GM21786 (cell line): Measurements from ENCODE around the gene ADARB2.

Source experiments
- ATAC-seq: cut with Tn5 transposase; IDR thresholded peaks from one replicate; pipeline ENCODE4 v1.9.1; 2021; ENCODE audit not compliant: unreplicated experiment

ADARB2 gene

GRCh38 chr10:1573981-1574380 is 163.3 kb downstream of the ADARB2 start:
- no peak for ATAC-seq

- ATAC-seq: no peak
Observed at GRCh38 chr10:1573334-1573969, 163.9 kb downstream of the ADARB2 start.

- no peak for ATAC-seq
Observed at GRCh38 chr10:1572519-1573333, 164.6 kb downstream of the ADARB2 start.

- ATAC-seq: no peak
Observed at GRCh38 chr10:1571587-1572237, 165.6 kb downstream of the ADARB2 start.

- no peak for ATAC-seq
Observed at GRCh38 chr10:1570416-1571051, 166.8 kb downstream of the ADARB2 start.

- ATAC-seq: no peak
Observed at GRCh38 chr10:1569208-1569607, 168.1 kb downstream of the ADARB2 start.

- ATAC-seq: no peak
Observed at GRCh38 chr10:1567742-1568495, 169.4 kb downstream of the ADARB2 start.

- ATAC-seq: no peak
Observed at GRCh38 chr10:1567152-1567551, 170.2 kb downstream of the ADARB2 start.

- ATAC-seq: no peak
Observed at GRCh38 chr10:1564791-1565190, 172.5 kb downstream of the ADARB2 start.

- ATAC-seq: no peak
Observed at GRCh38 chr10:1563028-1563427, 174.3 kb downstream of the ADARB2 start.

GRCh38 chr10:1561731-1562337 is 175.5 kb downstream of the ADARB2 start:
- no peak for ATAC-seq

GRCh38 chr10:1560535-1561192 is 176.7 kb downstream of the ADARB2 start:
- no peak for ATAC-seq

- no peak for ATAC-seq
Observed at GRCh38 chr10:1559761-1560160, 177.6 kb downstream of the ADARB2 start.

GRCh38 chr10:1559311-1559710 is 178.0 kb downstream of the ADARB2 start:
- ATAC-seq: no peak

GRCh38 chr10:1558906-1559305 is 178.4 kb downstream of the ADARB2 start:
- ATAC-seq: no peak

- ATAC-seq: no peak
Observed at GRCh38 chr10:1557081-1557480, 180.2 kb downstream of the ADARB2 start.

- ATAC-seq: no peak
Observed at GRCh38 chr10:1556496-1556895, 180.8 kb downstream of the ADARB2 start.

- ATAC-seq: no peak
Observed at GRCh38 chr10:1553951-1554350, 183.4 kb downstream of the ADARB2 start.

- ATAC-seq: no peak
Observed at GRCh38 chr10:1552881-1553670, 184.2 kb downstream of the ADARB2 start.
